GM12892 (cell line): ENCODE measurements around the gene EIF3J.
"Not testable (repeated sequence)": the region's sequence is repeated elsewhere in the genome, so short reads cannot be mapped to it uniquely, and the experiment has no call there.

Source experiments
- DNase-seq: peaks from one replicate; pipeline ENCODE4 v3.0.0; 2011; ENCODE audit not compliant: insufficient read length
- FAIRE-seq: peaks from 2 replicates; lab custom pipeline; 2011; peaks lifted over from hg19 to GRCh38; lab: Jason Lieb, UNC
- POLR2A ChIP-seq: IDR thresholded peaks from 2 replicates; pipeline ENCODE4 v1.6.1; 2011; ENCODE audit warnings: low read depth, low read length, control low read depth
- POLR2AphosphoS5 ChIP-seq: IDR thresholded peaks from 2 replicates; pipeline ENCODE4 v1.6.1; 2011; ENCODE audit warnings: low read depth, low read length, control low read depth
- TAF1 ChIP-seq: IDR thresholded peaks from 2 replicates; pipeline ENCODE4 v1.6.1; 2011; ENCODE audit warnings: low read depth, mild to moderate bottlenecking, control low read depth, low read length, borderline replicate concordance

EIF3J gene

GRCh38 chr15:44545913-44546802 is 9.2 kb downstream of the EIF3J start:
- TF ChIP-seq POLR2AphosphoS5 (no peak), POLR2A (no peak), TAF1 (no peak)
- DNase-seq, result no peak
- FAIRE-seq, result peak; percentile 71

GRCh38 chr15:44549152-44549551 is 12.2 kb downstream of the EIF3J start:
- FAIRE-seq, DNase-seq: not testable (repeated sequence)

DNA sequence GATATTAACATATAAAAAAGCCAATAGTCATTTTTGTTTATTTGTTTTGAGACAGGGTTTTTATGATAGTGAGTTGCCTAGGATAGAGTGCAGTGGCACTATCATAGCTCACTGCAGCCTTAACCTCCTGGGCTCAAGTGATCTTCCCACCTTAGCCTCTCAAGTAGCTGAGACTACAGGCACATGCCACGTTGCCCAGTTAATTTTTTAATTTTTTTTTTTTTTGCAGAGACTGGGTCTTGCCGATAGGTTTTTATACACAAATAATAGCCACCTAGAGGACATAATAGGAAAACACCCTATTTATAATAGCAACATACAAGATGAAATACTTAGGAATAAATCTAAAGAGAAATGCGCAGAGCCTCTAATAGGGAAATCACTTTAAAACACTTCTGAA is 13.3 kb downstream of the EIF3J start:
- FAIRE-seq, result no peak
- TF ChIP-seq TAF1, result no peak
- no peak for TF ChIP-seq POLR2A
- TF ChIP-seq POLR2AphosphoS5, result no peak
- no peak for DNase-seq

DNA sequence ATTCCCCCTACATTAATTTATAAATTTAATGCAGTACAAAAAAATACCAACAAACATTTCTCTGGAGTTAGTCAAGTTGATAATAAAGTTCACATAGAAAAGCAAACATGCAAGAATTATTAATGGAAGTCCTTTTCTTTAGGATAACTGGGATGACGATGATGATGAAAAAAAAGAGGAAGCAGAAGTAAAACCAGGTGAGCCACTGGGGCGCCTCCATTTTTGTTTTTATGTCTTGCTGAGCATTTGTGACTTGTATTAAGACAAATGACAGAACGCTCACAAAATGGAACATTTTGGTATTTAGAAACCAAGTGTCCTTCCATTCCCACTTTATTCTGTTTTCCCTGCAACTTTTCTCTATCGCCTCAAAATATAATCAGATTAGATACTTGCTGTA is 13.8 kb downstream of the EIF3J start:
- DNase-seq (no peak), FAIRE-seq (no peak)
- TF ChIP-seq POLR2A (no peak), TAF1 (no peak), POLR2AphosphoS5 (no peak)

DNA sequence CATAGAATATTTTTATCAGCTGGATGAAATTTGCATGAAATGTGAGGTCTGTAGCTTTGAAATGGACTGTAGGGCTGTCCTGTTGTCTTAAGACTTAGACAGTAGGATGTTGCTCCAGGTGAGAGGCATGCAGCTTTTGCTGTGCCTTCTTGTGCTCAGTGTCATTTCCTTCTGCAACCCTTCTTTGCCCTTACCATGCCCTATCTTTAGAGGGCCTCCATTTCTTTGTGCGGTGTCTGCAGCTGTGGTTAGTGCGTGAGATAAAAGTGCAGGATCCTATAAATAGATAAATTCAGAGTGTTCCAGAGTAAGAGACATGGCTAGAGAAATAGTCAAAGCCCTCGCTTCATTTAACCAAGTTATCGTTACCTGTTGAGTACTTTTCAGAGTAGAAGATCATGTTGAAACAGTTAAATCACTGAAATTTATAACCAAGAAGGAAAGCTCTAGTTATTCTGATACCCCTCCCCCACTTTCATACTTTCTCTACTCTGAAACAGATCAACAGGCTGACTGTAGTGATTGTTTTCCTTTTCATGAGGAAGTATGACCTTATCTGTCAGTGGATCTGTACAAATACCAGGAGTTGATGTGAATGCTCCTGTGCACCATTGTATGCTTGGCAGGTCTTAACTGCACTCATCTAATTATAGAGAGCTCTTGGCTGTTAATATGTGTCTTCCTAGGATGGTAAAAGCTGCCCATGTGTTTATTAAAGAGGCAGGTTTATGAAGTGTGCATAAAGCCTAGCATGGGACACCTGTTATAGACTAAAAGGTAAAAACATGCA is 18.2 kb downstream of the EIF3J start:
- FAIRE-seq, result peak; percentile 51
- DNase-seq, result no peak
- no peak for TF ChIP-seq POLR2AphosphoS5
- TF ChIP-seq TAF1, result no peak
- no peak for TF ChIP-seq POLR2A

DNA sequence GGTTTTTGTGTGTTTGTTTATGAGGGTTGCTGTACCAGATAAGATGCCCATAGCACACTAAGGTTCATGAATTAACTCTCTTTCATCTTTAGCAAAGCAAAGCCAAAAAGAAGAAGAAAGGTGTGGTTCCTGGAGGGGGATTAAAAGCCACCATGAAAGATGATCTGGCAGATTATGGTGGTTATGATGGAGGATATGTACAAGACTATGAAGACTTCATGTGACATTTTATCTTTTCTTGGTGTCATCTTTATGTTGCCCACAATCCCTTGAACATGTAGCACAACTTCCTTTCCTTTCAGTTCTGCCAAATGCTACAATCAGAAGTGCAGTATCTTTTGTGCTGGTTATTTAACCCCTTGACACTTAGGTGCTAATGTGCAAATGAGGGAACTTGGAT is 24.0 kb downstream of the EIF3J start:
- FAIRE-seq, result peak; percentile 70
- DNase-seq, result not testable (repeated sequence)

DNA sequence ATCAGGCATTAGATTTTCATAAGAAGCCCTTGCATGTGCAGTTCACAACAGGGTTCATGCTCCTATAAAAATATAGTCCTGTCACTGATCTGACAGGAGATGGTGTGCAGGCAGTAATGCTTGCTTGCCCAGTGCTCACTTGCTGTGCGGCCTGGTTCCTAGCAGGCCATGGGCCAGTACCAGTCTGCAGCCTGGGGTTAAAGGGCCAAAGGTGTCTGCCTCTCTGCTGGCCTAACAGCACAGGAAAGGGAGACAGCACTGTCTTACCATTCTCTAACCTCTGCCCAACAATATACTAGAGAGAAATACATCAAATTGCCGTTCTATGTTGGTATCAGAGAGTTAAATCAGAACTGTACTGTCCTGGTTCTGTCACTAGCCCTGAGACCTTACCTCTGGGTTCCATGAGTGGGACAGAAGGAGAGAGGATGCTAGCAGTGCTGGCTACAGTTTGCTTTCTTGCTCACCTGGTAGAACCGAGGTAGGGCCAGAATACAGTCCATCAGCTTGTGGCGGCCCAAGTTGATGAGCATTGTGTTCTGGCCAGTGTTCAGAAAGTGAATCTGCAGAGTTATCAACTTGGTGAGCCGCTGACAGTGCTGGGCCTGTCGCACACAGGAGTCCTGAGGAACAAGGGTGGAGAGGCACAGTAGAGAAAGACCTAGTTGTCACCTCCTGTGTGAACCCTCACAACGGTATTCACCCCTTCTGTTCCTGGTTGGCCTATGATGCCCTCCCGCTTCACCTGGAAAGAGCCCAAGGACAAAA is 28.6 kb downstream of the EIF3J start:
- FAIRE-seq (no peak), DNase-seq (no peak)
- no peak for TF ChIP-seq POLR2A
- no peak for TF ChIP-seq POLR2AphosphoS5
- no peak for TF ChIP-seq TAF1

DNA sequence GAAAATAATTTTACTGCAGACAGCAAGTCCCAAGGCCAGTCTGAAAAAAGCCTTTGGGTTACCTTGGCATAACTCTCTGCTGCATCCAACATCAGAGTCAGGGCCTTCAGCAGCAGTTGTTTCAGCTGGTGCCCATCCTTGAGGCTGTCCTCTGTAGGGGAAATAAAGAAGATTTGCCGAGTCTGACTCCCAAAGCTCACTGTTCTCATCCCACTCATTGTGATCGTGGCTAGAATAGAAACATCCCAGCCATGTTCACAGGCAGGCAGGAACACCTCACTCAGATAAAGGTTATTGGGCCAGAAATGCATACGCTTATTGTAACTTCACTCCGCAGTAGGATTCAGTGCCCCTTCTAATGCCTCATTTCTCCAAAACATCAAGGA is 29.2 kb downstream of the EIF3J start:
- FAIRE-seq (no peak), DNase-seq (no peak)
- TF ChIP-seq POLR2A (no peak; the same call in 1 of the 2 replicates), POLR2AphosphoS5 (no peak), TAF1 (no peak)

DNA sequence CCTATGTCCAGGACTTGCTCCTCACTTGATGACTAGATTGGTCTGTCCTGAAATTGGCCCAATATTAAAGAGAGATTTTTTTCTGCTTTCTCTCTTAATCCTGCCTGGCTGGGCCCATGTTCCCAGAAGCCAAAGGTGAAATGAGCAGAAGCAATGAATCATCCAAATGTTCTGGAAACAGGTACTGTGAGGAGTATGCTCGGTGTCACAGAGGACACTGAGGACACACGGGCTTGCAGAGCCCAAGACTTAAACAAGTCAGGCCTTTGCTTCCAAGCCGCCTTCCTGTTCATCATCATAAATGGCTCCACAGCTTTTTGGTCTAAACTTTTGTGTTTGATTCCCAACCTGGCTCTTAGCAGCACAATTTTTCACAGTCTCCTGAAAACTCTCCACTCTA is 31.4 kb downstream of the EIF3J start:
- TF ChIP-seq TAF1, result no peak
- no peak for TF ChIP-seq POLR2AphosphoS5
- TF ChIP-seq POLR2A, result no peak
- DNase-seq (no peak), FAIRE-seq (no peak)

DNA sequence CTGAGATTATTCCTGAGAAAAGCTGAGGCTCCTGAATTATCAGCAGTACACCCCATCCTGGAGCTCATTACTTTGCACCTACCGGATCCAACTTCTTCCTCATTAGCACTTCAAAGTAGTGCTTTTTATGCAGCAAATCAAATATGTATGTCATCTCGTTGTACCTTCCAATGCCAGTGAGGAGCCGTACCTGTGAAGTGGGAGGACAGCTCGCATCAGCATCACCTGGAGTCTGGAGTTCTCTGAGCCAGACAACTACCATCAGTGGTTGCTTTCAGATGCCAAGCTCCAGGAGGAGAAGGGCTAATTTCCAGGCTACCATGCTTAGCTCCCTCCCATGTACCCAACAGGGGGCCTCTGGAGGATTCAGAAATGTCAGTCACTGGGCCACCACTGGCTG is 32.4 kb downstream of the EIF3J start:
- FAIRE-seq, result no peak
- no peak for DNase-seq
- TF ChIP-seq POLR2AphosphoS5 (no peak), TAF1 (no peak), POLR2A (no peak)

DNA sequence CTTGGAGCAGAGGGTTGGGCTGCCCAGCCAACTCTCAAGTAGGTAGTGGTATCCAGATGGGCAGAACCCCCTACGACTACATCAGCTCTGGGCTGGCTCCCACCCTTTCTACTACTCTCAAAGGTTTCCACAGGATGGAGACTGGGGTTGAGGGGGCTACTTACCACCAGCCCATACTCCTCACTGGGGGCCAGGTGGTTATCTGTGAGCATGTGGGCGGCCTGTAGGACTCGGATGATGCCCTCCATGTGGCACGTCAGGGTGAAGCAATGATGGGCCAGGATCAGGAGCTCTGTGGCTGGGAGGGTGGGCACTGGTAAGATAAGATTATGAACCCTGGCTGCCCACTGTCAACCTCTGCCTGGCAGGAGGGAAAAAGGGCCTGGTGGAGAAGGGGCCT is 33.4 kb downstream of the EIF3J start:
- TF ChIP-seq TAF1 (no peak), POLR2A (no peak), POLR2AphosphoS5 (no peak)
- FAIRE-seq (no peak), DNase-seq (no peak)
